Neural progenitor cell (in vitro differentiated cells): ENCODE measurements around the gene ELOVL6. TPM values are rescaled to one million over a fixed set of nuclear protein-coding genes. Genes with fewer than 3 reads are reported as not detected.
"Not testable (repeated sequence)": the region's sequence is repeated elsewhere in the genome, so short reads cannot be mapped to it uniquely, and the experiment has no call there.

ENCODE experiments used
- DNase-seq: peaks from one replicate; pipeline ENCODE4 v3.0.0-alpha.2; 2016; ENCODE audit warnings: low spot score
- H2AFZ ChIP-seq: fragments of 200-600 bp; sonication (generic); replicated peaks from 2 replicates; pipeline ENCODE4 v1.6.1; 2016; ENCODE audit warnings: antibody characterized with exemption
- H3F3A ChIP-seq: fragments of 200-600 bp; sonication (generic); 2 replicates; pipeline ENCODE4 v1.6.1; 2016; ENCODE audit warnings: antibody characterized with exemption, low read depth
- H3K27ac ChIP-seq: fragments of 200-600 bp; sonication (generic); 2 replicates; pipeline ENCODE4 v1.5.1; 2016; ENCODE audit warnings: mild to moderate bottlenecking
- H3K27me3 ChIP-seq: fragments of 200-600 bp; sonication (generic); 2 replicates; pipeline ENCODE4 v1.6.1; 2016; ENCODE audit warnings: mild to moderate bottlenecking, moderate library complexity
- H3K36me3 ChIP-seq: fragments of 200-600 bp; sonication (generic); 2 replicates; pipeline ENCODE4 v1.5.1; 2016
- H3K4me1 ChIP-seq: fragments of 200-600 bp; sonication (generic); 2 replicates; pipeline ENCODE4 v1.6.1; 2016; ENCODE audit warnings: mixed run types
- H3K4me2 ChIP-seq: fragments of 200-600 bp; sonication (generic); 2 replicates; pipeline ENCODE4 v1.6.1; 2016
- H3K4me3 ChIP-seq: fragments of 200-600 bp; sonication (generic); 2 replicates; pipeline ENCODE4 v1.5.1; 2016
- H3K79me2 ChIP-seq: fragments of 200-600 bp; sonication (generic); 2 replicates; pipeline ENCODE4 v1.6.1; 2016; ENCODE audit warnings: low read depth
- H3K9ac ChIP-seq: fragments of 200-600 bp; sonication (generic); 2 replicates; pipeline ENCODE4 v1.6.1; 2016
- H3K9me3 ChIP-seq: fragments of 200-600 bp; sonication (generic); 2 replicates; pipeline ENCODE4 v1.5.1; 2016; ENCODE audit warnings: low read depth
- H4K20me1 ChIP-seq: fragments of 200-600 bp; sonication (generic); 2 replicates; pipeline ENCODE4 v1.6.1; 2016; ENCODE audit warnings: low read depth
- H3K27ac Mint-ChIP-seq: 3 replicates; pipeline ENCODE4 v1.8.0; 2021; ENCODE audit warnings: mixed read lengths
- H3K27me3 Mint-ChIP-seq: 2 replicates; pipeline ENCODE4 v1.8.0; 2022; ENCODE audit warnings: low read depth, mild to moderate bottlenecking, inconsistent platforms, moderate library complexity, mixed read lengths; ENCODE audit not compliant: insufficient read depth
- H3K36me3 Mint-ChIP-seq: 3 replicates; pipeline ENCODE4 v1.8.0; 2021; ENCODE audit warnings: mixed read lengths
- H3K4me1 Mint-ChIP-seq: 3 replicates; pipeline ENCODE4 v1.8.0; 2021; ENCODE audit warnings: mixed read lengths
- H3K4me3 Mint-ChIP-seq: 3 replicates; pipeline ENCODE4 v1.8.0; 2021; ENCODE audit warnings: mild to moderate bottlenecking, moderate library complexity, mixed read lengths
- H3K9me3 Mint-ChIP-seq: 3 replicates; pipeline ENCODE4 v1.8.0; 2020; ENCODE audit warnings: mixed read lengths
- EZH2 ChIP-seq: fragments of 200-600 bp; sonication (generic); IDR thresholded peaks from 2 replicates; pipeline ENCODE4 v1.6.1; 2017; ENCODE audit warnings: antibody characterized with exemption, mild to moderate bottlenecking, moderate library complexity
- EZH2phosphoT487 ChIP-seq: fragments of 200-600 bp; sonication (generic); IDR thresholded peaks from 2 replicates; pipeline ENCODE4 v1.6.1; 2017; ENCODE audit warnings: antibody characterized with exemption
- total RNA-seq: library from RNA; depleted of rRNA; stranded (reverse); fragments of >200 nt; gene quantifications from 2 replicates; pipeline ENCODE4 v1.2.3, GENCODE V29; 2015; ENCODE audit warnings: low replicate concordance
- TF ChIP-seq, protein P1 (sequence below): fragments of 200-600 bp; sonication (generic); IDR thresholded peaks from 2 replicates; pipeline ENCODE4 v1.5.1; 2017; ENCODE audit warnings: antibody characterized with exemption, mild to moderate bottlenecking

Gene ELOVL6
- total RNA-seq, 1 donor from 2014 or later: 54.4 TPM

DNA sequence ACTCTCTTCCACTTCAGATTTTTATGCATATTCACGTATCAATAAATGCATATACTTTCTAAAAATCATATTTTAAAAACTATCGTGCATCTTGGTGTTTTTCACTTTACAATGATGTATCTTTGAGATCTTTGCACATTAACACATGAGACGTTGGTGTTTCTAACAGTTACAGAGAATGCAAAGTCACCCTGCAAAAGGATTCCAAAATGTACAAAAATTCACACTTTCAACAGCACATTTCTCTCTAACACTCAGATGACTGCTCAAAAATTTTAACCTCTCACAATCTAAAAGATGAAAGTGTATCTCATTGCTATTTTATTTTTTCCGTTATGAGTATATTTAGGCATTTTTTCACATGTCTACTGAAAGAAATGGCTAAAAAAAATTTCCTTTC lies 38.9 kb downstream of the ELOVL6 start:
- Mint-ChIP-seq H3K36me3 (peaks cover 10% of the 10 kb centered on the region), H3K27ac (no peak overlapping the region), H3K4me3 (no peak overlapping the region), H3K9me3 (no peaks in the 10 kb centered on the region), H3K4me1 (peaks cover 29% of the 10 kb centered on the region), H3K27me3 (no peaks in the 10 kb centered on the region)
- Histone ChIP-seq H3K36me3 (no peaks in the 10 kb centered on the region), H3K9me3 (no peaks in the 10 kb centered on the region), H2AFZ (no peak overlapping the region), H4K20me1 (peaks cover 48% of the 10 kb centered on the region), H3F3A (no peaks in the 10 kb centered on the region), H3K4me2 (no peak overlapping the region), H3K27ac (no peak overlapping the region), H3K9ac (no peak overlapping the region), H3K79me2 (peaks cover 96% of the 10 kb centered on the region), H3K4me1 (no peaks in the 10 kb centered on the region), H3K27me3 (no peaks in the 10 kb centered on the region), H3K4me3 (no peak overlapping the region)
- TF ChIP-seq, protein P1, sequence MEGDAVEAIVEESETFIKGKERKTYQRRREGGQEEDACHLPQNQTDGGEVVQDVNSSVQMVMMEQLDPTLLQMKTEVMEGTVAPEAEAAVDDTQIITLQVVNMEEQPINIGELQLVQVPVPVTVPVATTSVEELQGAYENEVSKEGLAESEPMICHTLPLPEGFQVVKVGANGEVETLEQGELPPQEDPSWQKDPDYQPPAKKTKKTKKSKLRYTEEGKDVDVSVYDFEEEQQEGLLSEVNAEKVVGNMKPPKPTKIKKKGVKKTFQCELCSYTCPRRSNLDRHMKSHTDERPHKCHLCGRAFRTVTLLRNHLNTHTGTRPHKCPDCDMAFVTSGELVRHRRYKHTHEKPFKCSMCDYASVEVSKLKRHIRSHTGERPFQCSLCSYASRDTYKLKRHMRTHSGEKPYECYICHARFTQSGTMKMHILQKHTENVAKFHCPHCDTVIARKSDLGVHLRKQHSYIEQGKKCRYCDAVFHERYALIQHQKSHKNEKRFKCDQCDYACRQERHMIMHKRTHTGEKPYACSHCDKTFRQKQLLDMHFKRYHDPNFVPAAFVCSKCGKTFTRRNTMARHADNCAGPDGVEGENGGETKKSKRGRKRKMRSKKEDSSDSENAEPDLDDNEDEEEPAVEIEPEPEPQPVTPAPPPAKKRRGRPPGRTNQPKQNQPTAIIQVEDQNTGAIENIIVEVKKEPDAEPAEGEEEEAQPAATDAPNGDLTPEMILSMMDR: no peak
- TF ChIP-seq EZH2 (no peak), EZH2phosphoT487 (no peak)
- DNase-seq: no peak

DNA sequence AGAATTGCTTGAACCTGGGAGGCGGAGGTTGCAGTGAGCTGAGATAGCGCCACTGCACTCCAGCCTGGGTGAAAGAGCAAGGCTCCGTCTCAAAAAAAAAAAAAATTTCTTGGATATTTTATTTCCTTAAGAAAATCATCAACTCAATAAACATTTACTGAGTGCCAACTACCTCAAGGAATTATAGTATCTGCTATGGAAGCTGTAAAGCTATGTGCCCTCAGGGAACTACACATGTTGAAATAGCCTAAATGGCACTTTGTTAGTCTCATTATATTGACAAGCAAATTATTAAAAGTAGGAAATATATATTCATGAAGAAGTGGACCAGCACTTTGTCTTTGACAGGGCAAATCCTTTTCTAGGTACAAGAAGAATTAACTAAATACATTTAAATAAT lies 40.8 kb downstream of the ELOVL6 start:
- H3K36me3 ChIP-seq: no peaks in the 10 kb centered on the region
- H3K4me3 ChIP-seq: no peak overlapping the region
- H3K4me2 ChIP-seq: no peak overlapping the region
- H3K9me3 ChIP-seq: no peaks in the 10 kb centered on the region
- peaks cover 60% of the 10 kb centered on the region for H4K20me1 ChIP-seq
- H3K27me3 Mint-ChIP-seq: no peaks in the 10 kb centered on the region
- no peaks in the 10 kb centered on the region for H3K27me3 ChIP-seq
- H3K79me2 ChIP-seq: peaks cover 98% of the 10 kb centered on the region
- H3K9ac ChIP-seq: no peak overlapping the region
- no peaks in the 10 kb centered on the region for H3F3A ChIP-seq
- H3K4me1 ChIP-seq: peaks cover 5% of the 10 kb centered on the region
- H3K27ac Mint-ChIP-seq: no peak overlapping the region
- no peak overlapping the region for H3K4me3 Mint-ChIP-seq
- no peaks in the 10 kb centered on the region for H3K9me3 Mint-ChIP-seq
- DNase-seq: no peak
- TF ChIP-seq, protein P1: no peak
- no peak for TF ChIP-seq EZH2phosphoT487
- TF ChIP-seq EZH2: no peak
- peaks cover 2% of the 10 kb centered on the region for H3K36me3 Mint-ChIP-seq
- no peak overlapping the region for H3K27ac ChIP-seq
- no peak overlapping the region for H2AFZ ChIP-seq
- peaks cover 33% of the 10 kb centered on the region for H3K4me1 Mint-ChIP-seq

DNA sequence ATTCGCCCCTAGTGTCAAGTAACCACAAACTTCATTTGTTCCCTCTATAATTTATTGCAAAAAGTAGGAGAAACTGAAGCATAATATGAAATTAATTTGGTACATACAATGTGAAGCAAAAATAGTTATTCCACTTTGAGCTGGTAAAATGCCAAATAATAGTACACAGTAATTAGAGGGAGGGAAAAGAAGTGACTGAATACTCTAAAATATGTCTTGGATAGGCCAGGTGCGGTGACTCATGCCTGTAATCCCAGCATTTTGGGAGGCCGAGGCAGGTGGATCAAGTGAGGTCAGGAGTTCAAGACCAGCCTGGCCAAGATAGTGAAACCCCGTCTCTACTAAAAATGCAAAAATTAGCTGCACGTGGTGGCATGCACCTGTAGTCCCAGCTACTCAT lies 41.2 kb downstream of the ELOVL6 start:
- H3K27ac Mint-ChIP-seq, H3K36me3 ChIP-seq, H3K4me1 ChIP-seq, H3K9me3 ChIP-seq, DNase-seq, H3K4me3 Mint-ChIP-seq, H3K36me3 Mint-ChIP-seq, H3K9ac ChIP-seq, H3F3A ChIP-seq, H3K27ac ChIP-seq, H3K27me3 Mint-ChIP-seq, H3K27me3 ChIP-seq, H2AFZ ChIP-seq, H3K9me3 Mint-ChIP-seq, H3K4me2 ChIP-seq, H3K4me3 ChIP-seq: not testable (repeated sequence)
- peaks cover 33% of the 10 kb centered on the region for H3K4me1 Mint-ChIP-seq
- Histone ChIP-seq H4K20me1 (peaks cover 60% of the 10 kb centered on the region), H3K79me2 (peaks cover 97% of the 10 kb centered on the region)

DNA sequence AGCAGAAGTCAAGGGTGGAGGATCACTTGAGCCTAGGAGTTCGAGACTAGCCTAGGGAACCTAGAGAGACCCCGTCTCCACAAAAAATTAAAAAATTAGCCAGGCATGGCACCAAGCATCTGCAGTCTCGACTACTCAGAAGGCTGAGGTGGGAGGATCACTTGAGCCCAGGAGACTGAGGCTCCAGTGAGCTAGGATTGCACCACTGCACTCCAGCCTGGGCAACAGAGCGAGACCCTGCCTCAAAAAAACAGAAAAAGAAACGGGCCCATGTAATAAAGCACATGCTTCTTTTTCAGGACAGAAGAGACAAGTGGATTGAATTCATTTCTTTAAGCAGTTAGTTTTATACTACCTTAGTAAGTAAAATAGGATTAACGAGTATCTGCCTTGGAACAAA lies 42.0 kb downstream of the ELOVL6 start:
- Histone ChIP-seq H3K36me3 (no peaks in the 10 kb centered on the region), H3K9ac (no peak overlapping the region)
- no peaks in the 10 kb centered on the region for H3K36me3 Mint-ChIP-seq

More for the DNA sequence above, 42.0 kb downstream of the ELOVL6 start:
- Mint-ChIP-seq H3K4me1 (peaks cover 31% of the 10 kb centered on the region), H3K4me3 (no peak overlapping the region), H3K27ac (no peak overlapping the region), H3K27me3 (no peaks in the 10 kb centered on the region), H3K9me3 (no peaks in the 10 kb centered on the region)
- TF ChIP-seq, protein P1: no peak
- TF ChIP-seq EZH2phosphoT487 (no peak), EZH2 (no peak)
- peaks cover 59% of the 10 kb centered on the region for H4K20me1 ChIP-seq
- DNase-seq: no peak
- H3K4me3 ChIP-seq: no peak overlapping the region
- H3K4me1 ChIP-seq: peaks cover 5% of the 10 kb centered on the region
- no peak overlapping the region for H3K4me2 ChIP-seq
- H3F3A ChIP-seq: no peaks in the 10 kb centered on the region
- H3K27me3 ChIP-seq: no peaks in the 10 kb centered on the region
- no peaks in the 10 kb centered on the region for H3K9me3 ChIP-seq
- no peak overlapping the region for H2AFZ ChIP-seq
- H3K79me2 ChIP-seq: peaks cover 90% of the 10 kb centered on the region
- peak overlapping the region; percentile 56 for H3K27ac ChIP-seq
